Fibroblast of skin of right biceps (primary cell): ENCODE data around the gene CDK5.

Source experiments
- DNase-seq: peaks from one replicate; pipeline ENCODE4 v3.0.0-alpha.2; 2013

CDK5 gene

GRCh38 chr7:151057506-151057988 lies at the start of gene CDK5:
Gene CDK5, minus strand, starts transcription at chr7:151057897. Its CDS starts 49 bp downstream, at chr7:151057848.
- DNase-seq, result peak; percentile 26

GRCh38 chr7:151104411-151105235 lies 46.9 kb upstream of the CDK5 start:
- DNase-seq, result peak; percentile 93

GRCh38 chr7:151103973-151104372 lies 46.3 kb upstream of the CDK5 start:
- DNase-seq, result no peak

GRCh38 chr7:151102991-151103390 lies 45.3 kb upstream of the CDK5 start:
- no peak for DNase-seq

GRCh38 chr7:151101621-151102396 lies 44.1 kb upstream of the CDK5 start:
- DNase-seq, result no peak

GRCh38 chr7:151100921-151101320 lies 43.2 kb upstream of the CDK5 start:
- no peak for DNase-seq

GRCh38 chr7:151099486-151100211 lies 42.0 kb upstream of the CDK5 start:
- DNase-seq, result no peak

- peak; percentile 38 for DNase-seq
Observed at GRCh38 chr7:151095828-151096475, 38.3 kb upstream of the CDK5 start.

- no peak for DNase-seq
Observed at GRCh38 chr7:151095123-151095797, 37.6 kb upstream of the CDK5 start.

- DNase-seq, result peak; percentile 36
Observed at GRCh38 chr7:151094675-151095074, 37.0 kb upstream of the CDK5 start.

- DNase-seq, result no peak
Observed at GRCh38 chr7:151093748-151094147, 36.1 kb upstream of the CDK5 start.

- DNase-seq, result no peak
Observed at GRCh38 chr7:151091988-151092387, 34.3 kb upstream of the CDK5 start.

- no peak for DNase-seq
Observed at GRCh38 chr7:151091431-151091830, 33.7 kb upstream of the CDK5 start.

- no peak for DNase-seq
Observed at GRCh38 chr7:151091003-151091402, 33.3 kb upstream of the CDK5 start.

- DNase-seq, result no peak
Observed at GRCh38 chr7:151089893-151090730, 32.4 kb upstream of the CDK5 start.

- peak; percentile 40 for DNase-seq
Observed at GRCh38 chr7:151088856-151089699, 31.4 kb upstream of the CDK5 start.

- peak; percentile 58 for DNase-seq
Observed at GRCh38 chr7:151088019-151088855, 30.5 kb upstream of the CDK5 start.

GRCh38 chr7:151087245-151088018 lies 29.7 kb upstream of the CDK5 start:
- peak; percentile 59 for DNase-seq
